HEK293 (cell line): ENCODE results near the gene SNTB2.
A peak's percentile ranks its signal among the peaks of the same experiment; 100 is the strongest.

Source experiments
- CTCF ChIA-PET: fragments of 350-600 bp; formaldehyde crosslinking; extraction: SDS; loops from one replicate; lab custom pipeline; 2021; ENCODE audit warnings: antibody characterized with exemption; lab: Yijun Ruan, JAX
- POLR2A ChIA-PET: fragments of 300-600 bp; formaldehyde crosslinking; extraction: SDS; loops from one replicate; lab custom pipeline; 2020; ENCODE audit warnings: antibody characterized with exemption, inconsistent platforms; lab: Yijun Ruan, JAX
- H3K27ac ChIP-seq: fragments of 200-500 bp; sonication (Bioruptor generic); 2 replicates; pipeline ENCODE4 v1.5.1; 2014; ENCODE audit warnings: low read depth, low read length, control low read depth, inconsistent platforms; ENCODE audit errors: extremely low read depth
- H3K36me3 ChIP-seq, 2 experiments: fragments of 200-500 bp in 1 of 2; sonication (Bioruptor generic) in 1 of 2; 1 replicate in 1 of 2; 2 replicates in 1 of 2; pipeline ENCODE4 v1.5.1; 2014 to 2017; ENCODE audit warnings: inconsistent platforms in 2 of 2, low read length in 2 of 2; ENCODE audit not compliant: control insufficient read depth in 2 of 2, insufficient read depth in 1 of 2
- H3K4me1 ChIP-seq: fragments of 200-500 bp; sonication (Bioruptor generic); 2 replicates; pipeline ENCODE4 v1.5.1; 2014; ENCODE audit warnings: mild to moderate bottlenecking, low read length, inconsistent platforms; ENCODE audit not compliant: control insufficient read depth, insufficient read depth
- H3K4me3 ChIP-seq: 2 replicates; pipeline ENCODE4 v1.5.1; 2011; ENCODE audit warnings: low read depth, mild to moderate bottlenecking, control low read depth, low read length, moderate library complexity
- H3K9me3 ChIP-seq: fragments of 200-500 bp; sonication (Bioruptor generic); 2 replicates; pipeline ENCODE4 v1.5.1; 2014; ENCODE audit warnings: low read depth, low read length, inconsistent platforms; ENCODE audit not compliant: control insufficient read depth, insufficient read depth
- EGR2 ChIP-seq: fragments of 450-650 bp; formaldehyde crosslinking; IDR thresholded peaks from 2 replicates; pipeline ENCODE4 v1.5.1; 2016; ENCODE audit warnings: low read depth, missing biosample characterization, missing genetic modification characterization
- FEZF1 ChIP-seq: fragments of 450-650 bp; formaldehyde crosslinking; IDR thresholded peaks from 2 replicates; pipeline ENCODE4 v1.5.1; 2016; ENCODE audit warnings: missing biosample characterization, missing genetic modification characterization
- KLF1 ChIP-seq: fragments of 450-650 bp; formaldehyde crosslinking; IDR thresholded peaks from 2 replicates; pipeline ENCODE4 v1.5.1; 2016; ENCODE audit warnings: missing biosample characterization, missing genetic modification characterization
- KLF7 ChIP-seq: fragments of 450-650 bp; formaldehyde crosslinking; IDR thresholded peaks from 2 replicates; pipeline ENCODE4 v1.5.1; 2016; ENCODE audit warnings: missing biosample characterization, missing genetic modification characterization, borderline replicate concordance
- MZF1 ChIP-seq: fragments of 450-650 bp; formaldehyde crosslinking; IDR thresholded peaks from 2 replicates; pipeline ENCODE4 v1.5.1; 2017; ENCODE audit warnings: missing biosample characterization, missing genetic modification characterization, borderline replicate concordance
- PBX3 ChIP-seq: sonication (generic); formaldehyde crosslinking; IDR thresholded peaks from 2 replicates; pipeline ENCODE4 v1.8.1; 2022; ENCODE audit warnings: mild to moderate bottlenecking, moderate library complexity, missing genetic modification reagents
- PRDM1 ChIP-seq: fragments of 450-650 bp; formaldehyde crosslinking; IDR thresholded peaks from 2 replicates; pipeline ENCODE4; 2016; ENCODE audit warnings: missing biosample characterization, missing genetic modification characterization
- REPIN1 ChIP-seq: fragments of 450-650 bp; formaldehyde crosslinking; IDR thresholded peaks from 2 replicates; pipeline ENCODE4 v1.5.1; 2017; ENCODE audit warnings: missing biosample characterization, missing genetic modification characterization, low read depth
- SP7 ChIP-seq: fragments of 450-650 bp; formaldehyde crosslinking; IDR thresholded peaks from 2 replicates; pipeline ENCODE4 v1.5.1; 2016; ENCODE audit warnings: missing biosample characterization, missing genetic modification characterization
- ZFHX2 ChIP-seq: fragments of 450-650 bp; formaldehyde crosslinking; conservative IDR thresholded peaks from 2 replicates; pipeline ENCODE4 v1.5.1; 2016; ENCODE audit warnings: missing biosample characterization, missing genetic modification characterization
- ZNF121 ChIP-seq: fragments of 450-650 bp; formaldehyde crosslinking; IDR thresholded peaks from 2 replicates; pipeline ENCODE4 v1.5.1; 2016; ENCODE audit warnings: missing biosample characterization, missing genetic modification characterization
- ZNF335 ChIP-seq: fragments of 450-650 bp; formaldehyde crosslinking; conservative IDR thresholded peaks from 2 replicates; pipeline ENCODE4 v1.5.1; 2016; ENCODE audit warnings: missing biosample characterization, missing genetic modification characterization
- ZNF561 ChIP-seq: fragments of 450-650 bp; IDR thresholded peaks from 2 replicates; pipeline ENCODE4 v1.5.1; 2018; ENCODE audit warnings: missing biosample characterization, missing genetic modification characterization, borderline replicate concordance
- ZNF664 ChIP-seq: fragments of 450-650 bp; formaldehyde crosslinking; IDR thresholded peaks from 2 replicates; pipeline ENCODE4 v1.5.1; 2016; ENCODE audit warnings: missing biosample characterization, missing genetic modification characterization

The SNTB2 gene

GRCh38 chr16:69169607-69170352 lies 17.2 kb upstream of the SNTB2 start:
- TF ChIP-seq PBX3 (CRISPR knock-in tag) (no peak), FEZF1 (peak; percentile 53), ZNF664 (tag by site-specific recombination) (peak; percentile 85), ZNF561 (no peak), KLF1 (tag by site-specific recombination) (peak; percentile 35; the same call in 1 of the 2 replicates), MZF1 (tag by site-specific recombination) (peak; percentile 77; the same call in 1 of the 2 replicates), ZFHX2 (tag by site-specific recombination) (peak; percentile 84), SP7 (tag by site-specific recombination) (0 out of 2 replicates have a peak, but pooled peaks have one; percentile 32), EGR2 (peak; percentile 90)
- POLR2A ChIA-PET: interaction anchor here (0.7 kb wide), 1 partner anchor 621 kb away, joined by 3 read pairs; no protein-coding TSS in a partner anchor
- no peaks in the 10 kb centered on the region for H3K9me3 ChIP-seq
- CTCF ChIA-PET: no interaction called here
- peaks cover 10% of the 10 kb centered on the region; the same call in 1 of the 2 replicates for H3K4me1 ChIP-seq
- no peak overlapping the region for H3K4me3 ChIP-seq
- peaks cover 19 to 50% of the 10 kb centered on the region in 2 experiments for H3K36me3 ChIP-seq
- H3K27ac ChIP-seq: no peak overlapping the region

- CTCF ChIA-PET: no interaction called here
- no peak overlapping the region for H3K4me3 ChIP-seq
- no peaks in the 10 kb centered on the region for H3K9me3 ChIP-seq
- no peak overlapping the region for H3K27ac ChIP-seq
- peaks cover 11 to 33% of the 10 kb centered on the region in 2 experiments for H3K36me3 ChIP-seq
- TF ChIP-seq PRDM1: peak; percentile 86
- no peak for TF ChIP-seq ZNF335 (tag by site-specific recombination)
- TF ChIP-seq REPIN1 (tag by site-specific recombination): no peak
- H3K4me1 ChIP-seq: peaks cover 10% of the 10 kb centered on the region; the same call in 1 of the 2 replicates
- POLR2A ChIA-PET: no interaction called here
Measured at GRCh38 chr16:69171325-69172084, 15.5 kb upstream of the SNTB2 start.

DNA sequence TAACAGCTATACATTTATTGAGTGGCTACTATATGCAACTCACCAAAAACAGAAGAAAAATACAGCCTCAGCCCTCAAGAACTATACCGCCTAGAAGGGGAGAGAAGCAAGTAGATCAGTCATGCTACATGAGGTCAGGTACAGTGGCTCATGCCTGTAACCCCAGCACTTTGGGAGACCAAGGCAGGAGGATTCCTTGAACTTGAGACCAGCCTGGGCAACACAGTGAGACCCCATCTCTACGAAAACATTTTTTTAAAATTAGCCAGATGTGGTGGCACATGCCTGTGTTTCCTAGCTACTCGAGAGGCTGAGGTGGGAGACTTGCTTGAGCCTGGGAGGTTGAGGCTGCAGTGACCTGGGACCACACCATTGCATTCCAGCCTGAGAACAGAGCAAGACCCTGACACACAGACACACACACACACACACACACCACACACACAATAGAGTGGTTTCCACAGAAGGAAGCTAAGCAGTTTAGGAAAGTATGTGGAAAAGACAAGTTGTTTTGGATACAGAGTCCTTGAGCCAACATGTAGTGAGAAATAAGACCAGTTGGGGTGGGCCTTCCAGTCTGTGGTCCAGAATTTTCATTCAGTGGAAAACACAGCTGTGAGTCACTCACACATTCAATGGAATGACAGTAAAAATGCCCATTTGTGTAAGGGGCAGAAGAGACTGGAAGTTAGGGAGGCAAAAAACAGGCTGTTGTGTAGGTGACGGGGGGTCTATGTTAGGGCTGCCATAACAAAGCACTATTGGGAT lies 10.7 kb upstream of the SNTB2 start:
- H3K27ac ChIP-seq: no peak overlapping the region
- TF ChIP-seq KLF7 (no peak), ZNF664 (tag by site-specific recombination) (peak; percentile 70; the same call in 1 of the 2 replicates), ZNF121 (tag by site-specific recombination) (peak; percentile 67; the same call in 1 of the 2 replicates)
- no peak overlapping the region for H3K4me3 ChIP-seq
- H3K4me1 ChIP-seq: peaks cover 11% of the 10 kb centered on the region
- H3K9me3 ChIP-seq: no peaks in the 10 kb centered on the region
- no peaks in the 10 kb centered on the region; a peak in 1 of 3 replicates for H3K36me3 ChIP-seq
- CTCF ChIA-PET: interaction anchor here (0.5 to 0.9 kb wide), 3 partner anchors 28 to 136 kb away, joined by 3 to 4 read pairs (median 3); no protein-coding TSS in a partner anchor
- POLR2A ChIA-PET: interaction anchor here (0.6 to 0.7 kb wide), 2 partner anchors 9 to 14 kb away, joined by 3 to 5 read pairs; no protein-coding TSS in a partner anchor
